ENCODE measurements around the gene ROPN1L. TPM values are rescaled to one million over a fixed set of nuclear protein-coding genes. Genes with fewer than 3 reads are reported as not detected.
A peak's percentile ranks its signal among the peaks of the same experiment; 100 is the strongest.

The ROPN1L gene
- total and polyA plus RNA-seq, 2 of the 4 experiments (the other 2 are of a cell fraction): 0.34 to 0.36 TPM

- Histone ChIP-seq H2AK9ac (replicated peaks; ENCODE audit: low read depth, low read length, poor library complexity) (peak overlapping the region; percentile 6), H3K23ac (ENCODE audit: low read depth, low read length) (no peak overlapping the region), H3K4me3 (ENCODE audit: insufficient read depth, low read depth, low read length) (no peak overlapping the region), H3K79me1 (ENCODE audit: low read depth in 1 of 2, low read length in 2 of 2) (no peaks in the 10 kb centered on the region), H4K20me1 (ENCODE audit: insufficient read depth, low read length) (no peaks in the 10 kb centered on the region), H3K9ac (ENCODE audit: low read depth, low read length) (no peak overlapping the region), H3K27me3 (ENCODE audit: control insufficient read depth, insufficient read depth, low read length) (peaks cover 4% of the 10 kb centered on the region; the same call in 1 of the 2 replicates), H4K5ac (ENCODE audit: low read depth, low read length) (no peak overlapping the region), H2BK15ac (ENCODE audit: low read depth, low read length) (peak overlapping the region; percentile 13; the same call in 1 of the 3 replicates), H2AFZ (replicated peaks; ENCODE audit: low read length, poor library complexity) (peak overlapping the region; percentile 27), H4K8ac (ENCODE audit: low read depth in 2 of 2, low read length in 2 of 2) (0 out of 4 replicates have a peak overlapping the region, but pooled peaks of 1 of the 2 experiments have one; percentile 33), H3K4ac (ENCODE audit: low read depth, low read length) (peak overlapping the region; percentile 49), H4K91ac (ENCODE audit: insufficient read depth, low read depth, low read length) (peak overlapping the region; percentile 25; the same call in 1 of the 2 replicates), H3K9me3 (ENCODE audit: control insufficient read depth, insufficient read depth, low read length) (no peaks in the 10 kb centered on the region), H2AK5ac (ENCODE audit: low read depth, low read length) (peak overlapping the region; percentile 73), H3K14ac (replicated peaks; ENCODE audit: low read depth, low read length) (peak overlapping the region; percentile 40), H3K4me2 (ENCODE audit: low read depth, low read length) (no peak overlapping the region), H2BK20ac (ENCODE audit: low read depth, low read length) (peak overlapping the region; percentile 61), H3K4me1 (ENCODE audit: control insufficient read depth, insufficient read depth, low read length) (peaks cover 11% of the 10 kb centered on the region), H3K27ac (ENCODE audit: insufficient read depth, low read length) (no peak overlapping the region), H3K56ac (ENCODE audit: extremely low read depth, insufficient read depth, low read length) (no peak overlapping the region), H2BK5ac (ENCODE audit: low read depth, low read length, poor library complexity, severe bottlenecking) (no peak overlapping the region), H3K9me1 (ENCODE audit: insufficient read depth, low read length) (peaks cover 4% of the 10 kb centered on the region; the same call in 1 of the 2 replicates), H3K18ac (ENCODE audit: low read depth, low read length) (peak overlapping the region; percentile 22; the same call in 1 of the 2 replicates), H2BK120ac (ENCODE audit: low read depth, low read length) (peak overlapping the region; percentile 69), H3K36me3 (ENCODE audit: control insufficient read depth, insufficient read depth, low read length) (no peaks in the 10 kb centered on the region)
- in situ Hi-C loops (cut with MboI; ENCODE audit: low sequenced_read_pairs) (loop anchor here (25.0 kb wide), 1 partner anchor 96 kb away; the partner anchor contains the start of gene ANKRD33B), dilution Hi-C loops (cut with HindIII; ENCODE audit: low sequenced_read_pairs, unreplicated experiment) (no loop called here), intact Hi-C loops (cut with micrococcal nuclease) (no loop called here)
- ChIA-PET POLR2A (ENCODE audit: unreplicated experiment) (no interaction called here), CTCF (interaction anchor here (0.6 kb wide), 1 partner anchor 420 kb away, joined by 8 read pairs; no protein-coding TSS in a partner anchor)
- no peak for TF ChIP-seq NFE2L2 (IDR thresholded peaks at IDR 0.05; ENCODE audit: low read depth, low read length)
- TF ChIP-seq MAZ (IDR thresholded peaks at IDR 0.05; ENCODE audit: borderline replicate concordance, low read depth, low read length): no peak
- no peak for TF ChIP-seq POLR2A (IDR thresholded peaks at IDR 0.05; ENCODE audit: low read depth, low read length)
- TF ChIP-seq CEBPB (IDR thresholded peaks at IDR 0.05; ENCODE audit: low read depth, low read length): no peak
- no peak for TF ChIP-seq MAFK (IDR thresholded peaks at IDR 0.05; ENCODE audit: low read depth, low read length)
- TF ChIP-seq MXI1 (IDR thresholded peaks at IDR 0.05; ENCODE audit: borderline replicate concordance, low read depth, low read length): no peak
- BruUV-seq (replicated peaks): no TSS peak
- ATAC-seq (ENCODE audit: low read depth) (no peak), DNase-seq (no peak)
- 93% methylated on average over 7 of the region's 17 CpGs; no CpG with 5 or more reads in 1 of the 2 experiments for WGBS, 2 experiments (ENCODE audit: extremely low coverage in 2 of 2, insufficient read length in 1 of 2)
Observed at GRCh38 chr5:10466446-10467073, 24.9 kb downstream of the ROPN1L start.
